ENCODE data around the gene GNG14.

Gene GNG14

DNA sequence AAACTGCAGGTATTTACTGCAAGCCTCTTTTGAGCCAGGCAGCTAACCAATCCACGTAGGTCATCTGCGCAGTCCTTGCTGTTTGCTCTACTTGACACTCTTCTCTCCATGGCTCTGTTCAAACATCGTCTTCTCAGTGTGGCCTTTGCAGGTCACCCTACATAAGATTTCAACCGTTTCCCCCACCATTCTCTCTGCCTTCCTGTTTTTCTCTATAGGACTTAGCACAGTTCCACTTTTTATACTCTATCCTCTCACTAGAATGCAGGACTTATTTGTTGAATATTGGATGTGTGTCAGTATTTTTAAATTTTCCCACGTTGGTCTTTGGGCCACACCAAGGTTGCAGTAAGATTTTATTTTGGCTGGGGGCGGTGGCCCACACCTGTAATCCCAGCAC is 10.3 kb downstream of the GNG14 start:
- TF ChIP-seq, protein P1, sequence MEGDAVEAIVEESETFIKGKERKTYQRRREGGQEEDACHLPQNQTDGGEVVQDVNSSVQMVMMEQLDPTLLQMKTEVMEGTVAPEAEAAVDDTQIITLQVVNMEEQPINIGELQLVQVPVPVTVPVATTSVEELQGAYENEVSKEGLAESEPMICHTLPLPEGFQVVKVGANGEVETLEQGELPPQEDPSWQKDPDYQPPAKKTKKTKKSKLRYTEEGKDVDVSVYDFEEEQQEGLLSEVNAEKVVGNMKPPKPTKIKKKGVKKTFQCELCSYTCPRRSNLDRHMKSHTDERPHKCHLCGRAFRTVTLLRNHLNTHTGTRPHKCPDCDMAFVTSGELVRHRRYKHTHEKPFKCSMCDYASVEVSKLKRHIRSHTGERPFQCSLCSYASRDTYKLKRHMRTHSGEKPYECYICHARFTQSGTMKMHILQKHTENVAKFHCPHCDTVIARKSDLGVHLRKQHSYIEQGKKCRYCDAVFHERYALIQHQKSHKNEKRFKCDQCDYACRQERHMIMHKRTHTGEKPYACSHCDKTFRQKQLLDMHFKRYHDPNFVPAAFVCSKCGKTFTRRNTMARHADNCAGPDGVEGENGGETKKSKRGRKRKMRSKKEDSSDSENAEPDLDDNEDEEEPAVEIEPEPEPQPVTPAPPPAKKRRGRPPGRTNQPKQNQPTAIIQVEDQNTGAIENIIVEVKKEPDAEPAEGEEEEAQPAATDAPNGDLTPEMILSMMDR (conservative IDR thresholded peaks at IDR 0.05), result no peak
- TF ChIP-seq ZFX (IDR thresholded peaks at IDR 0.05), result no peak
- no peak overlapping the region for H3K27ac ChIP-seq

DNA sequence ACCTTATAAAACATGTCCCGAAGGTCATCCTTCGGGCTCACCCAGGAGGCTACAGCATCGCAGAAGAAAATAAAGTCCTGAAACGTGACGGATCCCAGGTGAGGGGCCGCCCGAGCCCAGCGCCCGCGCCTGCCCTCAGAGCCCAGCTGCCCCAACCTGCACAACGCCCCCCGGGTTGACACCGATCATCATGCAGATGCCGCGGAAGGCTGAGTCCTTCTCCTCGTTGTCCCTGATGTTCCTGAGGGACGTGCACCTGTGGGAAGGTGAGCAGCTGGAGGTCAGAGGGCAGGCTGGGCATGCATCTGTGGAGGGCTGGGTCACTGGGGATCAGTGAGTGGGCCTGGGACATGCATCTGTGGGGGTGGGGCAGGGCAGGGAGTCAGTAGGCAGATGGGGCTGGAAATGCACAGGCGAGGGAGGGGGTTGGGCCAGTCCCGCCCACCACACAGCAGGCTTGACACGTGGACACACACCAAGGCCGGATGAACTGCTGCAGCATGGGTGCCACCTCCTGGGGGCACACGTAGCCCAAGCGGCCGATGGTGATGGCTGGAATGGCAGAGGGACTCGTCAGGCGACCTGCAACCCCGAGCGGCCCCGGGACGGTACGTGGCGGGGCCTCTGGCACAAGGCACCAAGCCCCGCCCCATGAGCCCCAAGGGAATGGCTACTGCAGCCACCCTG is 13.9 kb downstream of the GNG14 start:
- H3K27ac ChIP-seq, result no peak overlapping the region
- TF ChIP-seq ZFX (IDR thresholded peaks at IDR 0.05), result no peak
- TF ChIP-seq, protein P1 (conservative IDR thresholded peaks at IDR 0.05), result no peak

DNA sequence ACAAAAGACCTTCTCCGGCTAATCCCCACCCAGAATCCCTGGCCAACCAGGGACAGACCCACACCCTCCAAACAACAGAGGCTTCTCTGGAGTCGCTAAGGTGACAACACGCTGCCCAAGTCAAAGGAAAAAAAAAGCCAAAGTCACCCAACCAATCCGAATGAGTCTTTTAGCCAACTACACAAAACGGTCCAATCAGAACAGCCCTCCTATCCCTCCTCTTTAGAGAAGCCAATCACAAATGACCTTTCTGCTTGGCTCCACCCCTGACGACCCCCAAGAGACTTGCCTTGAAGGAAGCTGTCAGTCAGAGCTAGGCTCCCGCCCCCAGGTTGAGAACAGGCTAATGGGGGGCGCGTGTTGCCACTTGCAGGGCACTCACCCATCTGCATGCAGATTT is 15.2 kb downstream of the GNG14 start:
- TF ChIP-seq, protein P1 (conservative IDR thresholded peaks at IDR 0.05), result no peak
- no peak for TF ChIP-seq ZFX (IDR thresholded peaks at IDR 0.05)
- H3K27ac ChIP-seq, result no peak overlapping the region

DNA sequence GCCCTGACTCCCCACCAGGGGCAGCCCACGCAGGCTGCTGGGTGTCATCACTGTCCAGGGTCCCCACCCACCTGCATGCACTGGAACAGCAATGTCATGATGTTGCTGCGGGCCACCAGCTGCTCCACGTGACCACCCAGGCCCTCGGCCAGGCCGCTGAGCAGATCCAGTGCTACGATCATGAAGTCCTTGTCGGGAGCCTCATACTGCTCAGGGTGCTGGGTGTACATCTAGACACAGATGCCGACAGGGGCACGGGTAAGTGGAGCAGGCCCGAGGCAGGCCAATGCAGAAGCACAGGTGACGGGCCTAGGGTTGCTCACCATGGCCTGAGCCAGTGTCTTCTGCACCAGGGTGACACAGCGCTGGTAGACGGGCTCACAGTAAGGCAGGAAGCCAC is 17.4 kb downstream of the GNG14 start:
- no peak for TF ChIP-seq ZFX (IDR thresholded peaks at IDR 0.05)
- TF ChIP-seq, protein P1 (conservative IDR thresholded peaks at IDR 0.05), result no peak
- no peak overlapping the region for H3K27ac ChIP-seq

DNA sequence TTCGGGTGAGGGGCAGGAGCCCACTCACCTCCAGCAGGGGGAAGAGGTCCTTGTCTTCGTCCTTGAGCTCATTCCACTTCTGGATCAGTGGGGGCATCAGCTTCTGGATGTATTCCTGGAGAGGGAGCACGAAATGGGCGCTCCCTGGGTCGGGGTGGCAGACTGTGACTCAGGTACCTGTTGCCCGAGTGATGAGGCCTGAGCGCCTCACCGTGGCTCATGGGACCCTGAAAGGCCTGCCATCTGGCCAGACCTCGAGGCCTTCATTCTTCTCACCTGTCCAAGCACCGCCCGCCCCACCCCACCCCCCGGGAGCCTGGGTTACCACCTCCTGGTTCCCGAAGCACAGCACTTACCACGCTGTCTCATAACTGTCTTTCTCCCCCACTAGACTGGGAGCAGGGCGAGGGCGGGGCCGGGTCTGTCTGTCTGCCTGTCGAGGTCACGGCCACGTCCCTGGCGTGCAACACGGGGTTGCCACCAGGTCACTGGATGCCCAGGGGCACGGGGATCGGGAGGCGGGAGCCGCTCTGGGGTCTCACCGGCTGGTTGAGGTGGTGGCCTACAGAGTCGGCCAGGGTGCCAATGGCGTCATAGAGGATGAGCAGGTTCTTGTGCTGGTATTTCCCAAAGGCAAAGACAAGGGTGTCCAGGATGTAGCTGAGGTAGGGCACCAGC is 18.0 kb downstream of the GNG14 start:
- no peak overlapping the region for H3K27ac ChIP-seq
- TF ChIP-seq, protein P1 (conservative IDR thresholded peaks at IDR 0.05), result no peak
- TF ChIP-seq ZFX (IDR thresholded peaks at IDR 0.05), result no peak

DNA sequence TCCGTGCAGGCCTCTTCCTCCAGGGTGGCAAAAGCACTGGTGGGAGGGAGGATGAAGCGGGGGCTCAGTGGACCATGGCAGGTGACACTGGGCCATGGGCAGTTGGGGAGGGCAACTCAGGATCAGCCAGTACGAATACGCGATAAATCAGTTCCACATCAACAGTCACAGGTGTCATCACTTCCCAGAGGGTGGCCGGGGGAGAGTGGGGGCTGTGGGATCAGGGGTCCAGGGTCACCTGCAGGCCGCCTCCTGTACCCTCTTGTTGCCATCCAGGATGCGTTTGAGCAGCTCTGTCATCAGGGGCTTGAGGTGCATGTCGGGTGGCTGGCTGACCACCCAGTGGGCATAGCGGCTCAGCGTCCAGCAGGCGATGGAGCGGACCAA is 18.5 kb downstream of the GNG14 start:
- TF ChIP-seq, protein P1 (conservative IDR thresholded peaks at IDR 0.05), result no peak
- no peak for TF ChIP-seq ZFX (IDR thresholded peaks at IDR 0.05)
- H3K27ac ChIP-seq, result no peak overlapping the region

DNA sequence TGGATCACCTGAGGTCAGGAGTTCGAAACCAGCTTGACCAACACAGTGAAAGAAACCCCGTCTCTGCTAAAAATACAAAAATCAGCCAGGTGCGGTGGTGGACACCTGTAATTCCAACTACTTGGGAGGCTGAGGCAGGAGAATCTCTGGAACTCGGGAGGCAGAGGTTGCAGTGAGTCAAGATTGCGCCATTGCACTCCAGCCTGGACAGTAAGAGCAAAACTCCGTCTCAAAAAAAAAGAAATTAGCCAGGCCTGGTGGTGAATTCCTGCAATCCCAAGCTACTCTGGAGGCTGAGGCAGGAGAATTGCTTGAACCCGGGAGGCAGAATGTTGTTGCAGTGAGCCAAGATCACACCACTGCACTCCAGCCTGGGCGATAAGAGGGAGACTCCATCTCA is 20.8 kb downstream of the GNG14 start:
- no peak for TF ChIP-seq ZFX (IDR thresholded peaks at IDR 0.05)
- TF ChIP-seq, protein P1 (conservative IDR thresholded peaks at IDR 0.05), result no peak
- no peak overlapping the region for H3K27ac ChIP-seq

Data from C4-2B (cell line).